Fibroblast of lung (primary cell): Measurements from ENCODE around the gene DNMT3L.
"Not testable (repeated sequence)": the region's sequence is repeated elsewhere in the genome, so short reads cannot be mapped to it uniquely, and the experiment has no call there.

Experiments
- CTCF ChIP-seq, 2 donors: IDR thresholded peaks in 1 of 2; conservative IDR thresholded peaks in 1 of 2; 1 replicate in 1 of 2; 2 replicates in 1 of 2; pipeline ENCODE4 v1.5.1; 2011 to 2012; ENCODE audit warnings: low read length in 2 of 2, control low read depth in 1 of 2, inconsistent platforms in 1 of 2, low read depth in 1 of 2, mild to moderate bottlenecking in 1 of 2
- EZH2 ChIP-seq: IDR thresholded peaks from 2 replicates; pipeline ENCODE4 v1.5.1; 2012; ENCODE audit warnings: low read length, control low read depth, mild to moderate bottlenecking; ENCODE audit errors: missing control alignments

- not testable (repeated sequence) for TF ChIP-seq CTCF (conservative IDR thresholded peaks at IDR 0.05 in 1 of 2, IDR thresholded peaks at IDR 0.05 in 1 of 2; ENCODE audit: low read depth in 1 of 2, low read length in 2 of 2); EZH2
These were observed 12.3 kb downstream of the DNMT3L start for GRCh38 chr21:44249204-44250037.
